Keratinocyte (primary cell): Measurements from ENCODE around the gene ALG3. TPM values are rescaled to one million over a fixed set of nuclear protein-coding genes. Genes with fewer than 3 reads are reported as not detected.

Source experiments
- DNase-seq: peaks from one replicate; pipeline ENCODE4 v3.0.0-alpha.2; 2011; ENCODE audit warnings: low read depth, missing footprints, low spot score
- FAIRE-seq: peaks from 2 replicates; lab custom pipeline; 2011; peaks lifted over from hg19 to GRCh38; lab: Jason Lieb, UNC
- H2AFZ ChIP-seq: 2 replicates; pipeline ENCODE4 v1.6.0; 2012; ENCODE audit warnings: low read length, control low read depth, inconsistent platforms; ENCODE audit not compliant: control insufficient read depth
- H3K27ac ChIP-seq: 2 replicates; pipeline ENCODE4 v1.5.1; 2011; ENCODE audit warnings: low read length; ENCODE audit not compliant: control insufficient read depth, insufficient read depth
- H3K27me3 ChIP-seq: 3 replicates; pipeline ENCODE4 v1.6.0; 2011; ENCODE audit warnings: low read length; ENCODE audit not compliant: control insufficient read depth, insufficient read depth; ENCODE audit errors: extremely low read depth
- H3K36me3 ChIP-seq, 2 experiments: 2 replicates in 1 of 2; 3 replicates in 1 of 2; pipeline ENCODE4 v1.5.1; 2011; ENCODE audit warnings: low read length in 2 of 2, mild to moderate bottlenecking in 1 of 2; ENCODE audit not compliant: control insufficient read depth in 2 of 2, insufficient read depth in 2 of 2; ENCODE audit errors: extremely low read depth in 1 of 2
- H3K4me1 ChIP-seq: 3 replicates; pipeline ENCODE4 v1.5.1; 2011; ENCODE audit warnings: low read length; ENCODE audit not compliant: control insufficient read depth, insufficient read depth; ENCODE audit errors: extremely low read depth
- H3K4me2 ChIP-seq: 3 replicates; pipeline ENCODE4 v1.6.0; 2011; ENCODE audit warnings: low read depth, low read length; ENCODE audit not compliant: control insufficient read depth, insufficient read depth; ENCODE audit errors: extremely low read depth
- H3K4me3 ChIP-seq, 3 experiments: fragments of 200-600 bp in 1 of 3; sonication (generic) in 1 of 3; 2 replicates in 2 of 3; 3 replicates in 1 of 3; pipeline ENCODE4 v1.5.1; 2011 to 2016; ENCODE audit warnings: low read length in 3 of 3, mild to moderate bottlenecking in 3 of 3, control low read depth in 2 of 3, inconsistent platforms in 1 of 3, low read depth in 1 of 3, mixed read lengths in 1 of 3, mixed run types in 1 of 3, moderate library complexity in 1 of 3; ENCODE audit not compliant: control insufficient read depth in 2 of 3, insufficient read depth in 2 of 3; ENCODE audit errors: extremely low read depth in 1 of 3
- H3K79me2 ChIP-seq: 2 replicates; pipeline ENCODE4 v1.6.0; 2012; ENCODE audit warnings: low read length; ENCODE audit not compliant: control insufficient read depth, insufficient read depth
- H3K9ac ChIP-seq: 3 replicates; pipeline ENCODE4 v1.6.0; 2011; ENCODE audit warnings: low read length; ENCODE audit not compliant: control insufficient read depth, insufficient read depth; ENCODE audit errors: extremely low read depth
- H3K9me1 ChIP-seq: 3 replicates; pipeline ENCODE4 v1.6.0; 2011; ENCODE audit warnings: low read length; ENCODE audit not compliant: control insufficient read depth, insufficient read depth; ENCODE audit errors: extremely low read depth
- H3K9me3 ChIP-seq: 2 replicates; pipeline ENCODE4 v1.5.1; 2012; ENCODE audit warnings: low read depth, low read length; ENCODE audit not compliant: control insufficient read depth
- H4K20me1 ChIP-seq: 3 replicates; pipeline ENCODE4 v1.6.0; 2011; ENCODE audit warnings: low read length; ENCODE audit not compliant: control insufficient read depth, insufficient read depth; ENCODE audit errors: extremely low read depth
- CTCF ChIP-seq, 3 experiments: IDR thresholded peaks in 1 of 3; conservative IDR thresholded peaks in 1 of 3; optimal IDR thresholded peaks in 1 of 3; 2 replicates in 2 of 3; 3 replicates in 1 of 3; pipeline versions ENCODE3 to v1.5.1; 2011; ENCODE audit warnings: low read length in 3 of 3, mild to moderate bottlenecking in 3 of 3, moderate library complexity in 2 of 3, control low read depth in 1 of 3, inconsistent platforms in 1 of 3; ENCODE audit not compliant: insufficient read depth in 2 of 3; ENCODE audit errors: extremely low read depth in 1 of 3
- EZH2 ChIP-seq: IDR thresholded peaks from one replicate; pipeline ENCODE4 v1.6.1; 2012; ENCODE audit warnings: inconsistent platforms, mild to moderate bottlenecking, low read length, moderate library complexity
- dilution Hi-C: fragments of 300-500 bp; cut with MboI; formaldehyde crosslinking; loops from one replicate; pipeline ENCODE4 v1.7.0; 2020; ENCODE audit warnings: low sequenced_read_pairs; ENCODE audit not compliant: extremely low pct_ligation_motif_present
- polyA plus RNA-seq, 5 experiments: library from polyadenylated mRNA; depleted of rRNA in 3 of 5; stranded (reverse) in 3 of 5; stranded (forward) in 1 of 5; unstranded in 1 of 5; fragments of >200 nt; gene quantifications; 1 replicate in 1 of 5; 2 replicates in 3 of 5; 3 replicates in 1 of 5; pipeline versions ENCODE4 v1.2.1 to v1.2.3, GENCODE V29; 2011 to 2012; ENCODE audit warnings: missing spikeins in 2 of 5, low read depth in 1 of 5, low replicate concordance in 1 of 5

Gene ALG3
- polyA plus RNA-seq, 1 donor (not counting 4 experiments of a cell fraction or from before 2014, with no cell fraction given): 48.2 TPM

GRCh38 chr3:184235381-184236032 lies 13.3 kb downstream of the ALG3 start:
- no peak for DNase-seq
- Histone ChIP-seq H3K9me1 (no peaks in the 10 kb centered on the region), H4K20me1 (no peaks in the 10 kb centered on the region), H3K4me2 (no peak overlapping the region), H3K27me3 (peaks cover 27% of the 10 kb centered on the region), H3K4me3 (no peak overlapping the region), H3K36me3 (no peaks in the 10 kb centered on the region), H2AFZ (no peak overlapping the region), H3K9me3 (no peaks in the 10 kb centered on the region), H3K27ac (no peak overlapping the region), H3K9ac (no peak overlapping the region), H3K79me2 (no peaks in the 10 kb centered on the region), H3K4me1 (peaks cover 7% of the 10 kb centered on the region)
- no peak for FAIRE-seq
- dilution Hi-C loops: no loop called here
- no peak for TF ChIP-seq CTCF (optimal IDR thresholded peaks at IDR 0.05 in 1 of 3, IDR thresholded peaks at IDR 0.05 in 1 of 3, conservative IDR thresholded peaks at IDR 0.05 in 1 of 3; ENCODE audit: extremely low read depth in 1 of 3, insufficient read depth in 2 of 3, low read length in 3 of 3)

- H3K4me2 ChIP-seq: no peak overlapping the region
Observed at GRCh38 chr3:184234671-184235380, 13.9 kb downstream of the ALG3 start.

More at GRCh38 chr3:184234671-184235380, 13.9 kb downstream of the ALG3 start:
- H3K27me3 ChIP-seq: peaks cover 34% of the 10 kb centered on the region
- no peaks in the 10 kb centered on the region for H4K20me1 ChIP-seq
- no peaks in the 10 kb centered on the region for H3K36me3 ChIP-seq
- H3K9me1 ChIP-seq: no peaks in the 10 kb centered on the region
- DNase-seq (no peak), FAIRE-seq (no peak)
- no peaks in the 10 kb centered on the region for H3K9me3 ChIP-seq
- no peaks in the 10 kb centered on the region for H3K79me2 ChIP-seq
- dilution Hi-C loops: no loop called here
- H3K27ac ChIP-seq: no peak overlapping the region
- peaks cover 9% of the 10 kb centered on the region for H3K4me1 ChIP-seq
- no peak for TF ChIP-seq EZH2
- TF ChIP-seq CTCF (optimal IDR thresholded peaks at IDR 0.05 in 1 of 3, IDR thresholded peaks at IDR 0.05 in 1 of 3, conservative IDR thresholded peaks at IDR 0.05 in 1 of 3; ENCODE audit: extremely low read depth in 1 of 3, insufficient read depth in 2 of 3, low read length in 3 of 3): no peak
- H3K9ac ChIP-seq: no peak overlapping the region
- no peak overlapping the region for H3K4me3 ChIP-seq
- no peak overlapping the region for H2AFZ ChIP-seq
